ENCODE results near the gene CFAP61.

CFAP61 gene

GRCh38 chr20:20404633-20405032, 352.3 kb downstream of the CFAP61 start:
- Histone ChIP-seq H3K9me2 (replicated peaks; ENCODE audit: low read depth, low read length) (no peaks in the 10 kb centered on the region), H2AFZ (ENCODE audit: low read length) (no peak overlapping the region), H3K9ac (ENCODE audit: low read depth, low read length, poor library complexity, severe bottlenecking) (no peak overlapping the region), H4K20me1 (ENCODE audit: insufficient read depth, low read length, poor library complexity, severe bottlenecking) (no peaks in the 10 kb centered on the region), H3K4me1 (ENCODE audit: insufficient read depth, low read length, poor library complexity, severe bottlenecking) (no peaks in the 10 kb centered on the region), H3F3A (ENCODE audit: low read depth) (no peaks in the 10 kb centered on the region), H3K4me3 (ENCODE audit: low read length, poor library complexity, severe bottlenecking) (no peak overlapping the region), H3K27me3 (ENCODE audit: insufficient read depth, low read length, poor library complexity, severe bottlenecking) (no peaks in the 10 kb centered on the region), H3K79me2 (ENCODE audit: insufficient read depth, low read length) (no peaks in the 10 kb centered on the region), H3K4me2 (ENCODE audit: low read depth, low read length, poor library complexity, severe bottlenecking) (no peak overlapping the region), H3K9me3 (ENCODE audit: insufficient read depth, low read depth, low read length) (no peaks in the 10 kb centered on the region), H3K36me3 (ENCODE audit: insufficient read depth, low read length) (no peaks in the 10 kb centered on the region)
- TF ChIP-seq CTCF (conservative IDR thresholded peaks at IDR 0.05; ENCODE audit: low read length) (no peak), EZH2phosphoT487 (IDR thresholded peaks at IDR 0.05; ENCODE audit: borderline replicate concordance) (no peak)

GRCh38 chr20:20405623-20406022, 353.3 kb downstream of the CFAP61 start:
- Histone ChIP-seq H3K4me1 (ENCODE audit: insufficient read depth, low read length, poor library complexity, severe bottlenecking) (no peaks in the 10 kb centered on the region), H3K27me3 (ENCODE audit: insufficient read depth, low read length, poor library complexity, severe bottlenecking) (no peaks in the 10 kb centered on the region), H3K79me2 (ENCODE audit: insufficient read depth, low read length) (no peaks in the 10 kb centered on the region), H2AFZ (ENCODE audit: low read length) (no peak overlapping the region), H3F3A (ENCODE audit: low read depth) (no peaks in the 10 kb centered on the region), H4K20me1 (ENCODE audit: insufficient read depth, low read length, poor library complexity, severe bottlenecking) (no peaks in the 10 kb centered on the region), H3K9me3 (ENCODE audit: insufficient read depth, low read depth, low read length) (no peaks in the 10 kb centered on the region), H3K9ac (ENCODE audit: low read depth, low read length, poor library complexity, severe bottlenecking) (no peak overlapping the region), H3K4me3 (ENCODE audit: low read length, poor library complexity, severe bottlenecking) (no peak overlapping the region), H3K4me2 (ENCODE audit: low read depth, low read length, poor library complexity, severe bottlenecking) (no peak overlapping the region), H3K9me2 (replicated peaks; ENCODE audit: low read depth, low read length) (no peaks in the 10 kb centered on the region), H3K36me3 (ENCODE audit: insufficient read depth, low read length) (no peaks in the 10 kb centered on the region)
- TF ChIP-seq CTCF (conservative IDR thresholded peaks at IDR 0.05; ENCODE audit: low read length), result no peak
- no peak for TF ChIP-seq EZH2phosphoT487 (IDR thresholded peaks at IDR 0.05; ENCODE audit: borderline replicate concordance)

GRCh38 chr20:20406306-20406705, 354.0 kb downstream of the CFAP61 start:
- Histone ChIP-seq H3K4me1 (ENCODE audit: insufficient read depth, low read length, poor library complexity, severe bottlenecking) (no peaks in the 10 kb centered on the region), H3K9ac (ENCODE audit: low read depth, low read length, poor library complexity, severe bottlenecking) (no peak overlapping the region)
- TF ChIP-seq CTCF (conservative IDR thresholded peaks at IDR 0.05; ENCODE audit: low read length), result no peak

More at GRCh38 chr20:20406306-20406705, 354.0 kb downstream of the CFAP61 start:
- Histone ChIP-seq H4K20me1 (ENCODE audit: insufficient read depth, low read length, poor library complexity, severe bottlenecking) (no peaks in the 10 kb centered on the region), H2AFZ (ENCODE audit: low read length) (no peak overlapping the region), H3K4me3 (ENCODE audit: low read length, poor library complexity, severe bottlenecking) (no peak overlapping the region), H3K9me3 (ENCODE audit: insufficient read depth, low read depth, low read length) (no peaks in the 10 kb centered on the region), H3F3A (ENCODE audit: low read depth) (no peaks in the 10 kb centered on the region), H3K79me2 (ENCODE audit: insufficient read depth, low read length) (no peaks in the 10 kb centered on the region), H3K9me2 (replicated peaks; ENCODE audit: low read depth, low read length) (no peaks in the 10 kb centered on the region), H3K27me3 (ENCODE audit: insufficient read depth, low read length, poor library complexity, severe bottlenecking) (no peaks in the 10 kb centered on the region), H3K36me3 (ENCODE audit: insufficient read depth, low read length) (no peaks in the 10 kb centered on the region), H3K4me2 (ENCODE audit: low read depth, low read length, poor library complexity, severe bottlenecking) (no peak overlapping the region)

Measured in Loucy (cell line).